ENCODE data around the gene DDO. TPM values are rescaled to one million over a fixed set of nuclear protein-coding genes. Genes with fewer than 3 reads are reported as not detected.

The DDO gene
- total RNA-seq, 2 experiments from 2014 or later, result not detected

Other genes with a start within 250 kb of the DDO start
- 21.7 and 34.6 TPM in 2 replicates for gene WASF1, start 235.9 kb downstream of the DDO start, total RNA-seq (2014; rRNA removed; shearing (Covaris generic))
- 78.4 and 90.6 TPM in 2 replicates for gene WASF1, start 235.9 kb downstream of the DDO start, total RNA-seq (2022)
- gene CDC40, start 235.1 kb downstream of the DDO start, total RNA-seq (2014; rRNA removed; shearing (Covaris generic)), result 19.2 and 19.4 TPM in 2 replicates
- gene CDC40, start 235.1 kb downstream of the DDO start, total RNA-seq (2022), result 35.5 and 39.7 TPM in 2 replicates
- gene METTL24, start 57.2 kb downstream of the DDO start, total RNA-seq (2014; rRNA removed; shearing (Covaris generic)), result not detected in 2 replicates
- not detected in 2 replicates for gene METTL24, start 57.2 kb downstream of the DDO start, total RNA-seq (2022)
- gene SLC22A16, start 61.0 kb upstream of the DDO start, total RNA-seq (2014; rRNA removed; shearing (Covaris generic)), result not detected in 2 replicates
- not detected in 2 replicates for gene SLC22A16, start 61.0 kb upstream of the DDO start, total RNA-seq (2022)